Upper lobe of right lung (tissue), 1 donor: ENCODE results near the gene TCF12. TPM values are rescaled to one million over a fixed set of nuclear protein-coding genes. Genes with fewer than 3 reads are reported as not detected.

Experiments used
- ATAC-seq: fragments of 200-7000 bp; cut with Tn5 transposase; one replicate; pipeline ENCODE4 v1.9.1; 2020; ENCODE audit warnings: mild to moderate bottlenecking, moderate library complexity
- DNase-seq: peaks from one replicate; pipeline ENCODE4 v3.0.0-alpha.2; 2020
- H3K27ac ChIP-seq: fragments of 200-600 bp; one replicate; pipeline ENCODE4 v1.8.0; 2022
- H3K27me3 ChIP-seq: fragments of 200-600 bp; one replicate; pipeline ENCODE4 v1.8.0; 2022; ENCODE audit warnings: mild to moderate bottlenecking
- H3K36me3 ChIP-seq: fragments of 200-600 bp; one replicate; pipeline ENCODE4 v1.8.0; 2022
- H3K4me1 ChIP-seq: fragments of 200-600 bp; one replicate; pipeline ENCODE4 v1.8.0; 2022
- H3K4me3 ChIP-seq: fragments of 200-600 bp; one replicate; pipeline ENCODE4 v1.8.0; 2022; ENCODE audit warnings: mild to moderate bottlenecking
- H3K9me3 ChIP-seq: fragments of 200-600 bp; one replicate; pipeline ENCODE4 v1.8.0; 2022
- CTCF ChIP-seq: fragments of 200-600 bp; IDR thresholded peaks from one replicate; pipeline ENCODE4 v1.8.0; 2022; ENCODE audit warnings: antibody characterized with exemption
- intact Hi-C: fragments of 100-400 bp; cut with DNase I; formaldehyde crosslinking; loops from one replicate; pipeline ENCODE4 v1.11.0; 2022
- total RNA-seq: library from RNA; stranded (reverse); fragmentation: NEBNext Ultra II Directional; extraction: Animal tissue kit (Norgen Biotek cat#: 25700); gene quantifications from one replicate; pipeline ENCODE4 v1.2.1, GENCODE V29; 2021
- donor health status: DM: no; HTN: yes; CAD: no; lungs with severe emphysema.

The TCF12 gene
- total RNA-seq, 1 donor from 2014 or later = 103 TPM

DNA sequence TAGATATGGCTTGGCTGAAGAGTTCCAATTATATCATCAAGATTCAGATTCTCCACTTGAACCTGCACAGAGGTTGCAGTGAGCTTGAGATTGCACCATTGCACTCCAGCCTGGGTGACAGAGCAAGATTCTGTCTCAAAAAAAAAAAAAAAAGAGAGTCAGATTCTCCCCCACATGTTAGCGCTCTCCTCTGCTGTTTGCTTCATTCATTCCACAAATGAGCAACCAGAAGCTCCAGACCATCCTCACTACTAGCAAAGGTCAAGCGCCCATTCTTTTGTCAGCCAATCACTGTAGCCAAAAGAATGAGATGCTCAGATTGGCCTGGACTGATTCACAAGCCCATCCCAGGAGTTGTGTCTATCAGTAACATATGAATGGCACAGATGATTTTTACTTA, 28.4 kb upstream of the TCF12 start:
- Histone ChIP-seq H3K27me3 (no peaks in the 10 kb centered on the region), H3K9me3 (no peaks in the 10 kb centered on the region), H3K27ac (no peak overlapping the region), H3K4me1 (peaks cover 22% of the 10 kb centered on the region), H3K4me3 (no peak overlapping the region), H3K36me3 (no peaks in the 10 kb centered on the region)
- intact Hi-C loops = no loop called here
- no peak for TF ChIP-seq CTCF
- no peak for DNase-seq
- ATAC-seq = no peak

GRCh38 chr15:56891852-56892440, 26.5 kb upstream of the TCF12 start:
- Histone ChIP-seq H3K4me3 (no peak overlapping the region), H3K27me3 (no peaks in the 10 kb centered on the region), H3K27ac (no peak overlapping the region), H3K4me1 (peaks cover 13% of the 10 kb centered on the region), H3K9me3 (no peaks in the 10 kb centered on the region), H3K36me3 (no peaks in the 10 kb centered on the region)
- no peak for ATAC-seq
- no peak for TF ChIP-seq CTCF
- DNase-seq = no peak
- intact Hi-C loops = no loop called here

DNA sequence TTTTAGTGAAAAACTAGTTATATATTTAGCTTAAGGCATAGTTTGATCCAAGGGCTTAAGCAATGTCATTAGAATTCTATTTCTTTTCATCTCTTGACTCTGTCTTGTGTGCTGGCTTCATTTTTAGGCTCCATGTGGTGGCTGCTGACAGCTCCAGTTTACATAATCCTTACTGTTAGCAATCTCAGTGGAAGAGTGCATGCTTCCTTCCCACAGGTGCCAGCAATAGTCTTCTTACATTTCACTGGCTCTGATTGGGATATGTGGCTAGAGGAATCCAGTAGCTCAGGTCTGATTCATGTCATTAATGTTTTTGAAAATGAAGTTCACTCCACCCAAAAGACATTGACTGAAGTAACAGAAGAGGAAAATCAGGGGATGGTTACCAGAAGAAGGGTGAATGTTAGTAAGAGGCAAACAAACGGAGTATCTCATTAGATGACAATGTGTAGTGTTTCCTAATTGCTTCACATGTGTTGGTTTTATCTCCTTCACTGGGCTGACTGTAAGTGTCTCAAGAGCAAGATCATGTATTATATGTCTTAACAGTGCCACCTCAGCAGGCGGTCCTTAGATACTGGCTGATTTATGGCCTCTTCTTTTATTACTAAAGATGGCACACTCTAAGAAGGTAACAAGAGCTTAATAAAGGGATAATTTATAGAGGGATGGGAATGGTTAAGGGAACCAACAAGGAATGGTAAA, 25.6 kb upstream of the TCF12 start:
- intact Hi-C loops = no loop called here
- DNase-seq = no peak
- Histone ChIP-seq H3K27me3 (no peaks in the 10 kb centered on the region), H3K9me3 (no peaks in the 10 kb centered on the region), H3K4me3 (no peak overlapping the region), H3K27ac (no peak overlapping the region), H3K4me1 (peaks cover 11% of the 10 kb centered on the region), H3K36me3 (no peaks in the 10 kb centered on the region)
- ATAC-seq = no peak
- TF ChIP-seq CTCF = no peak

- Histone ChIP-seq H3K4me3 (no peak overlapping the region), H3K27ac (no peak overlapping the region), H3K9me3 (no peaks in the 10 kb centered on the region), H3K36me3 (no peaks in the 10 kb centered on the region), H3K4me1 (peaks cover 7% of the 10 kb centered on the region), H3K27me3 (no peaks in the 10 kb centered on the region)
- intact Hi-C loops = no loop called here
- DNase-seq (no peak), ATAC-seq (no peak)
- TF ChIP-seq CTCF = no peak
These were observed 25.1 kb upstream of the TCF12 start for GRCh38 chr15:56893364-56893678.

DNA sequence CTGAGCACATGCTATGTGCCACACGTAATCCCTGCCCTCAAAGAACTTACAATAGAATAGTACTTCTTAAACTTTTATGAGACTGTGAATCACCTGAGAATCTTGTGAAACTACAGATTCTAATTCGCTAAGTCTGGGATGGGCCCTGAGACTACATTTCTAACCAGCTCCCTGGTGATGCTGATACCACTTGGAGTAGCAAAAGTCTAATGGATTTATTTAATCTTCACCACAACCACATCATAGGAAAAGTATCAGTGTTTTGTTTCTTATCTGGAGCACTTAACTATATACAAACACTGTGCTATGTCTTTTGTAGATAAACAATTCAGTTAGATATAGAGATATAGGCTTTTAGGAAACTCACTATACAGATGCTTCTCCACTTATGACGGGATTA, 23.8 kb upstream of the TCF12 start:
- no peak for TF ChIP-seq CTCF
- ATAC-seq (no peak), DNase-seq (no peak)
- no peaks in the 10 kb centered on the region for H3K27me3 ChIP-seq
- intact Hi-C loops = no loop called here
- no peak overlapping the region for H3K4me3 ChIP-seq
- no peaks in the 10 kb centered on the region for H3K4me1 ChIP-seq
- no peak overlapping the region for H3K27ac ChIP-seq
- no peaks in the 10 kb centered on the region for H3K9me3 ChIP-seq
- no peaks in the 10 kb centered on the region for H3K36me3 ChIP-seq
